Keratinocyte (primary cell): ENCODE results near the gene HDLBP. TPM values are rescaled to one million over a fixed set of nuclear protein-coding genes. Genes with fewer than 3 reads are reported as not detected.

Experiments
- DNase-seq: peaks from one replicate; pipeline ENCODE4 v3.0.0-alpha.2; 2011; ENCODE audit warnings: low read depth, missing footprints, low spot score
- FAIRE-seq: peaks from 2 replicates; lab custom pipeline; 2011; peaks lifted over from hg19 to GRCh38; lab: Jason Lieb, UNC
- H2AFZ ChIP-seq: 2 replicates; pipeline ENCODE4 v1.6.0; 2012; ENCODE audit warnings: low read length, control low read depth, inconsistent platforms; ENCODE audit not compliant: control insufficient read depth
- H3K27ac ChIP-seq: 2 replicates; pipeline ENCODE4 v1.5.1; 2011; ENCODE audit warnings: low read length; ENCODE audit not compliant: control insufficient read depth, insufficient read depth
- H3K27me3 ChIP-seq: 3 replicates; pipeline ENCODE4 v1.6.0; 2011; ENCODE audit warnings: low read length; ENCODE audit not compliant: control insufficient read depth, insufficient read depth; ENCODE audit errors: extremely low read depth
- H3K36me3 ChIP-seq, 2 experiments: 2 replicates in 1 of 2; 3 replicates in 1 of 2; pipeline ENCODE4 v1.5.1; 2011; ENCODE audit warnings: low read length in 2 of 2, mild to moderate bottlenecking in 1 of 2; ENCODE audit not compliant: control insufficient read depth in 2 of 2, insufficient read depth in 2 of 2; ENCODE audit errors: extremely low read depth in 1 of 2
- H3K4me1 ChIP-seq: 3 replicates; pipeline ENCODE4 v1.5.1; 2011; ENCODE audit warnings: low read length; ENCODE audit not compliant: control insufficient read depth, insufficient read depth; ENCODE audit errors: extremely low read depth
- H3K4me2 ChIP-seq: 3 replicates; pipeline ENCODE4 v1.6.0; 2011; ENCODE audit warnings: low read depth, low read length; ENCODE audit not compliant: control insufficient read depth, insufficient read depth; ENCODE audit errors: extremely low read depth
- H3K4me3 ChIP-seq, 3 experiments: fragments of 200-600 bp in 1 of 3; sonication (generic) in 1 of 3; 2 replicates in 2 of 3; 3 replicates in 1 of 3; pipeline ENCODE4 v1.5.1; 2011 to 2016; ENCODE audit warnings: low read length in 3 of 3, mild to moderate bottlenecking in 3 of 3, control low read depth in 2 of 3, inconsistent platforms in 1 of 3, low read depth in 1 of 3, mixed read lengths in 1 of 3, mixed run types in 1 of 3, moderate library complexity in 1 of 3; ENCODE audit not compliant: control insufficient read depth in 2 of 3, insufficient read depth in 2 of 3; ENCODE audit errors: extremely low read depth in 1 of 3
- H3K79me2 ChIP-seq: 2 replicates; pipeline ENCODE4 v1.6.0; 2012; ENCODE audit warnings: low read length; ENCODE audit not compliant: control insufficient read depth, insufficient read depth
- H3K9ac ChIP-seq: 3 replicates; pipeline ENCODE4 v1.6.0; 2011; ENCODE audit warnings: low read length; ENCODE audit not compliant: control insufficient read depth, insufficient read depth; ENCODE audit errors: extremely low read depth
- H3K9me1 ChIP-seq: 3 replicates; pipeline ENCODE4 v1.6.0; 2011; ENCODE audit warnings: low read length; ENCODE audit not compliant: control insufficient read depth, insufficient read depth; ENCODE audit errors: extremely low read depth
- H3K9me3 ChIP-seq: 2 replicates; pipeline ENCODE4 v1.5.1; 2012; ENCODE audit warnings: low read depth, low read length; ENCODE audit not compliant: control insufficient read depth
- H4K20me1 ChIP-seq: 3 replicates; pipeline ENCODE4 v1.6.0; 2011; ENCODE audit warnings: low read length; ENCODE audit not compliant: control insufficient read depth, insufficient read depth; ENCODE audit errors: extremely low read depth
- CTCF ChIP-seq, 3 experiments: IDR thresholded peaks in 1 of 3; conservative IDR thresholded peaks in 1 of 3; optimal IDR thresholded peaks in 1 of 3; 2 replicates in 2 of 3; 3 replicates in 1 of 3; pipeline versions ENCODE3 to v1.5.1; 2011; ENCODE audit warnings: low read length in 3 of 3, mild to moderate bottlenecking in 3 of 3, moderate library complexity in 2 of 3, control low read depth in 1 of 3, inconsistent platforms in 1 of 3; ENCODE audit not compliant: insufficient read depth in 2 of 3; ENCODE audit errors: extremely low read depth in 1 of 3
- EZH2 ChIP-seq: IDR thresholded peaks from one replicate; pipeline ENCODE4 v1.6.1; 2012; ENCODE audit warnings: inconsistent platforms, mild to moderate bottlenecking, low read length, moderate library complexity
- dilution Hi-C: fragments of 300-500 bp; cut with MboI; formaldehyde crosslinking; loops from one replicate; pipeline ENCODE4 v1.7.0; 2020; ENCODE audit warnings: low sequenced_read_pairs; ENCODE audit not compliant: extremely low pct_ligation_motif_present
- polyA plus RNA-seq, 5 experiments: library from polyadenylated mRNA; depleted of rRNA in 3 of 5; stranded (reverse) in 3 of 5; stranded (forward) in 1 of 5; unstranded in 1 of 5; fragments of >200 nt; gene quantifications; 1 replicate in 1 of 5; 2 replicates in 3 of 5; 3 replicates in 1 of 5; pipeline versions ENCODE4 v1.2.1 to v1.2.3, GENCODE V29; 2011 to 2012; ENCODE audit warnings: missing spikeins in 2 of 5, low read depth in 1 of 5, low replicate concordance in 1 of 5

Gene HDLBP
- polyA plus RNA-seq, 1 donor (not counting 4 experiments of a cell fraction or from before 2014, with no cell fraction given), result 289 TPM

DNA sequence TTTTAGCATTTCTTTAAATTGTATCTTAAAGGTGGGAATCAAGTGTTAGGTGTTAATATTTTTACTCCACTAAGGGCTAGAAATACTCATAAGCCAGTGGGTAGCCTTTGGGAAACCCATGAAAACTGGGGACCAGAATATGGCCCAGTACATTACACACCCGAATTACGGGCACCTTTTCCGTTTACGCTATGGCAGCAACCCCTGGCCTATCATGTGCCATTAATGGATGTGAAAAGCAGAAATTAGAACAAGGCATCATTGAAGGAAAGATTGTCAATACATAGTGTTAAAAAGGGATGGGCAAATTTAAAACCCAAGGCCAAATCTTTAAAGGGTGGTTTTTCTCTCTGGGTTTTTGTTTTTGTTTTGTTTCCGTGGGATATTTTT, 41.4 kb upstream of the HDLBP start:
- dilution Hi-C loops, result no loop called here
- peak overlapping the region; percentile 85 for H3K9ac ChIP-seq
- FAIRE-seq (no peak), DNase-seq (no peak)
- no peak for TF ChIP-seq CTCF (optimal IDR thresholded peaks at IDR 0.05 in 1 of 3, IDR thresholded peaks at IDR 0.05 in 1 of 3, conservative IDR thresholded peaks at IDR 0.05 in 1 of 3; ENCODE audit: extremely low read depth in 1 of 3, insufficient read depth in 2 of 3, low read length in 3 of 3)
- TF ChIP-seq EZH2, result no peak
- peak overlapping the region; percentile 68 to 81 (median 80) for H3K4me3 ChIP-seq
- H3K4me1 ChIP-seq, result peaks cover 10% of the 10 kb centered on the region
- H3K4me2 ChIP-seq, result peak overlapping the region; percentile 55
- peaks cover 50% of the 10 kb centered on the region for H3K79me2 ChIP-seq
- H2AFZ ChIP-seq, result no peak overlapping the region
- peak overlapping the region; percentile 67 for H3K27ac ChIP-seq
- H3K36me3 ChIP-seq, result peaks cover 8 to 9% of the 10 kb centered on the region in 2 experiments
- no peaks in the 10 kb centered on the region for H3K9me1 ChIP-seq
- H3K27me3 ChIP-seq, result no peaks in the 10 kb centered on the region
- H4K20me1 ChIP-seq, result peaks cover 3% of the 10 kb centered on the region
- no peaks in the 10 kb centered on the region for H3K9me3 ChIP-seq

DNA sequence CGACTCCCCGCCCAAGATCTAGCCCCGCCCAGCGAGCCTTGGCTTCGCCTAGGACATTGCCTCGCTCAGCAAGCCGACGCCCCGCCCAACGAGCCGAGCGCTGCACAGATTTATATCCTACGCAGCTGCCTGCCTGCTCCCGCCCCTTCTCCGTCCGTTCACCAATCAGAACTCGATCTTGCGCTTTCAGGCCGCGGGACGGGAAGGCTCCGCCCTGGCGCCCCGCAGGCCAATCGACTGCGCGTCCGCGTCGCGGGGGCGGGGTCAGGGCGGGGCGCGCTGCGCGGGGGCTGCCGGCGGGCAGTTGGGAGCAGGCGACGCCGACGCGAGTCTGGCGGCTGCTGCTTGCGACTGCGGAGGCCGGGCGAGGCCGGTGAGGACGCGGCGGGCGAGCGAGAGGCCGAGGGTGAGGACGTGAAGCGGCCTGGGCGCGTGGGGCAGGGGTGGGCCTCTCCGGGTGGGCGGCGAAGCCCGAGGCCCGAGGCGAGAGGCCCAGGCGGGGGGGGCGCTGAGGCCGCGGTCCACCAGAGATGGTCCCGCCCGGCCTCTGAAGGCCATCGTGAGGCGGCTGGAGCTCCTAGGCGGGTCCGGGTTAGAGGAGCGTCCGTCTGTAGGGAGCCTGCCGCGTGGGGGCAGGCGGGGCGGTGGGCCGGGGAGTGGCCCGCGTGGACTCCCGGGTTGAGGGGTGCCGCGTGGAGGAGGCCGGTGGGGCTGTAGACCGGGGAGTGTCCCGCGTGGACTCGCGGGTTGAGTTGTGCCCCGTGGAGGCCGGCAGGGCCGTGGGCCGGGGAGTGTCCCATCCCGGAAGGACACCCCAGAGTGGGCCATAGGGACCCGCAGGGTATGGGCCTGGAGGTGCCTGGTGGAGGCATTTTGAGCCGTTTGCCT, 40.8 kb upstream of the HDLBP start, which contains the start of gene FARP2:
Gene FARP2, plus strand, starts transcription at position 303 of the 888 bp plus-strand sequence. CDS start 16,823 bp downstream, outside the sequence.
- Histone ChIP-seq H3K4me3 (peak within 1 kb of the TSS; percentile 68 to 81 (median 80)), H3K36me3 (peaks cover 11 to 12% of the 10 kb centered on the region in 2 experiments), H3K9me3 (no peaks in the 10 kb centered on the region), H3K27me3 (no peaks in the 10 kb centered on the region), H3K9me1 (no peaks in the 10 kb centered on the region), H3K9ac (peak within 1 kb of the TSS; percentile 85), H3K4me2 (peak within 1 kb of the TSS; percentile 80), H3K4me1 (peaks cover 10% of the 10 kb centered on the region), H4K20me1 (peaks cover 3% of the 10 kb centered on the region), H2AFZ (peak within 1 kb of the TSS; percentile 3), H3K79me2 (peaks cover 46% of the 10 kb centered on the region), H3K27ac (peak within 1 kb of the TSS; percentile 67)
- dilution Hi-C loops, result no loop called here
- TF ChIP-seq CTCF (optimal IDR thresholded peaks at IDR 0.05 in 1 of 3, IDR thresholded peaks at IDR 0.05 in 1 of 3, conservative IDR thresholded peaks at IDR 0.05 in 1 of 3; ENCODE audit: extremely low read depth in 1 of 3, insufficient read depth in 2 of 3, low read length in 3 of 3), result no peak
- no peak for TF ChIP-seq EZH2
- FAIRE-seq (no peak), DNase-seq (peak; percentile 93)
